ENCODE measurements around the gene ZNHIT6. TPM values are rescaled to one million over a fixed set of nuclear protein-coding genes. Genes with fewer than 3 reads are reported as not detected.

Gene ZNHIT6, protein sequence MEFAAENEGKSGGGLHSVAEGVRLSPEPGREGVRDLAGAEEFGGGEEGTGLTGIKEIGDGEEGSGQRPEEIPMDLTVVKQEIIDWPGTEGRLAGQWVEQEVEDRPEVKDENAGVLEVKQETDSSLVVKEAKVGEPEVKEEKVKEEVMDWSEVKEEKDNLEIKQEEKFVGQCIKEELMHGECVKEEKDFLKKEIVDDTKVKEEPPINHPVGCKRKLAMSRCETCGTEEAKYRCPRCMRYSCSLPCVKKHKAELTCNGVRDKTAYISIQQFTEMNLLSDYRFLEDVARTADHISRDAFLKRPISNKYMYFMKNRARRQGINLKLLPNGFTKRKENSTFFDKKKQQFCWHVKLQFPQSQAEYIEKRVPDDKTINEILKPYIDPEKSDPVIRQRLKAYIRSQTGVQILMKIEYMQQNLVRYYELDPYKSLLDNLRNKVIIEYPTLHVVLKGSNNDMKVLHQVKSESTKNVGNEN
- total RNA-seq (2022; extraction: Qiagen RNA extraction) = 15.9 to 21.6 TPM (median 17.0 TPM) in 5 replicates

DNA sequence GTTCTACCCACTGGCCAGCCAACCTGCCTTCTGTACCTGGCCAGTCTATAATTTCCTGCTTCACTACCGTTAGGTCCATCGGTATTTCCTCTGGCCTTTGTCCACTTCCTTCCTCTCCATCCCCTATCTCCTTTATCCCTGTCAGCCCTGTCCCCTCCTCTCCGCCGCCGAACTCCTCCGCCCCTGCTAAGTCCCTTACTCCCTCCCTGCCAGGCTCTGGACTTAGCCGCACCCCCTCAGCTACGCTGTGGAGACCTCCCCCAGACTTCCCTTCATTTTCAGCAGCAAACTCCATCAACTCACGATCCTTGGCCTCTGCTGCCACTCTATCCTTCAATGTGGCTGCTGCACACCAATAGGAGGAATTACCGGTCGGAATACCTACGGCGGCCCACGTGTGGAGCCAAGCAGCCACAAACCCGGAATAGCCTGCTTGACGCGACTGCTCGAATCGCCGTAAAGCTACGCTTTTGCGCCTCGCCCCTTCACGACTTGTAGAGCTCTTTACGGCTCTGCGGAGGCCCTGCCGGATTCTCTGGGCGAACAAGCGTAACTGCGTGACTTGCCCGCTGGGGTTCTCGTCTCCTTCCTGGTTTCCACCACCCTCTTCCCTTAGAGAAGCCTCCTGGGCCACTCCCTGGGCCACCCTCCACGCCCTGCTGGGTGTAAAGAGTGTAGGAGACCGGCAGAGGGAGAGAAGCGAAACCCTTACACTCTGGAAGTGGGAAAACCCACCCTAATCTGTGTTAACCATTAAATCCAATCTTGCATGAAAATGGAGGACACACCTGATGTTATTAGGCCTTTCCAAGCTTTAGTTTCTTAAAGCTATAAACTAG, at the start of gene ZNHIT6:
ZNHIT6 (minus strand) TSS at position 444 of the 839 bp plus-strand sequence; CDS start at position 295, 149 bp downstream.

Other genes starting within 250 kb of the ZNHIT6 start
- gene DDAH1, start 243.3 kb downstream of the ZNHIT6 start, total RNA-seq (2022; extraction: Qiagen RNA extraction) = 6.8 to 8.8 TPM (median 8.0 TPM) in 5 replicates
- 81.1 to 108 TPM (median 89.0 TPM) in 5 replicates for gene CCN1, start 127.7 kb downstream of the ZNHIT6 start, total RNA-seq (2022; extraction: Qiagen RNA extraction)

All from A549 treated with AZD2906 at 1 μM for 4 hours (cell line).